Stimulated activated CD4-positive, alpha-beta T cell treated with anti-CD3 and anti-CD28 coated beads, Interleukin-1b, Interleukin-23, amount 100 ng/mL, for 1 hour (primary cell): Measurements from ENCODE around the gene IL26.
A peak's percentile ranks its signal among the peaks of the same experiment; 100 is the strongest.
"Not testable (repeated sequence)": the region's sequence is repeated elsewhere in the genome, so short reads cannot be mapped to it uniquely, and the experiment has no call there.

ENCODE experiments used
- DNase-seq, 2 donors: peaks; one replicate each; pipeline ENCODE4 v3.0.0-alpha.2; 2020; ENCODE audit warnings: low read depth in 2 of 2

IL26 gene

DNA sequence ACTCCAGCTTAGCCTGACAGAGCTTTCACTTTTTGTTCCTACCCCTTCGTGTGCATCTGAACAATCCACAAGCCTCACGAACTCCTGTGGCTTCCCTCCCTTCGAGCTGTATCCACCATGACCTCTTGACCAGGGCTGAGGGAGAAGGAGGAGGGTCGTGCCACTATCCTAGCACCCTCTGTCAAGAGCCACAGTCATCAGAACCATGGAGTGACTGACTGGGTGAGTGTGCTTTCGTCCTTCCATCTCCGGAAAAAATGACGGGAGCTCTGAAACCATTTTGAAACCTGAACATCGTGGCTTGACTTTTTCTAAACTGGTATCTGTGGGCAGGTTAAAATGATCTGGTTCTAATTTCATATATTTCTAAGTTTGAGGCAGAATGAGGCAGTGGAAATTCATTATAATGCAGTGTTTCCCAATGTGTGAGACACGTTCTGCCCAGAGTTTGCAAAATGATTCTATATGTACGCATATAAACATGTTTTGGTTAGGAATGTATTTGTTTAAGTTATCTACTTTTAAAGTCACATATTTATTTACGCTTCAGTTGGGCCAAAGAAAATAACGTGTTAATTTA is 27.0 kb downstream of the IL26 start:
- no peak for DNase-seq

DNA sequence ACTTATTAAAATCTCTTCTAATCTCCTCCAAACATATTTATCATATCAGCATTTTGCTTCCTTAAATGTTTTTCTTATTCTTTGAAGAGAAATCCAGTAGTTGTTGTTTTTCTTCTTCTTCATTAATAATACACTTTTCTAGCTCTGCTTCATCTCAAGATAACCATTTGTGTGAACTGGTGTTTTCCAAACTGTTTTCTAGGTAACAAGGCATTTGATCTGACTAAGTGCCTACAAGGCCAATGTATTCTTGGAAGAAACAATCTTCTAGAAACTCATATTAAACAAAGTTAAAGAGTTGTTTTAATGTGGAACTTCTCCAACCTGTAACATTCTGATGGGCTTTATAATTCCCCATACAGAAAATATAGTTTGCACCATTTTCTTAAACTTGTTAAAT is 35.3 kb downstream of the IL26 start:
- no peak for DNase-seq

DNA sequence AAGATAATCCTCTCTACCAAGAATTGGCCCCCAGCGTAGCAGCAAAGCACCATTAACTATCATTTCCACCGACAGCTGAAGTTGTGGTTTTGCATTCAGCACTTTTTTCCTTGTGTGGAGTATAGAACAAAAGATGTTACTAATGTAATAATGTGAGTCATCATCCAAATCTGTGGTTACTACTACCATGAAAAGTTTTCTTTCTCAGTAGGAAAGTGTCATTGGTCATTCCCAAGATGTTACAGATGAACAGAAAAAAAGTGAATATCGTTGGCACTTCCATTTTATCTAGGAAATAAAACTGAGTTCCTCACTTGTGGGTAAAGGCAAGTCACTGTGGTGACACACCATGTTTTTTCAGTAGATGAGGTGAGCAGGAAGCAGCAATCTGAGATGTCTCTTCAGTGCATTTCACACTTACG is 35.8 kb downstream of the IL26 start:
- DNase-seq = no peak

DNA sequence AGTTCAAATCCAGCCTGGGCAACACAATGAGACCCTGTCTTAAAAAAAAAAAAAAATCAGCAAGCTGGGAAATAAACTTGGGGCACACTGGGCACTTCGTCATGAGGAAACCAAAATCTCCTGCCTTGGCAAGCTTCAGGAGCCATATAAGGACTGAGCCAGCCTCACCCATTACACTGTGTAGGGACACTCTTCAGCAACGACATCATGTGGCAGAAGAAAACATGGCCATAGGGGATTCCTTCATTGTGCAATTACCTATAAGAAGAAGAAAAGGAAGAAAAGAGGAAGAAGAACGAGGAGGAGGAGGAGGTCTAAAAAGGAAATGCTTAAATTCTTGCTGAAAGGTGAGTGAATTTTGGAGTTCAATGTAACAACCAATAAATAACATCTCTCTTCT is 40.0 kb downstream of the IL26 start:
- DNase-seq = no peak

DNA sequence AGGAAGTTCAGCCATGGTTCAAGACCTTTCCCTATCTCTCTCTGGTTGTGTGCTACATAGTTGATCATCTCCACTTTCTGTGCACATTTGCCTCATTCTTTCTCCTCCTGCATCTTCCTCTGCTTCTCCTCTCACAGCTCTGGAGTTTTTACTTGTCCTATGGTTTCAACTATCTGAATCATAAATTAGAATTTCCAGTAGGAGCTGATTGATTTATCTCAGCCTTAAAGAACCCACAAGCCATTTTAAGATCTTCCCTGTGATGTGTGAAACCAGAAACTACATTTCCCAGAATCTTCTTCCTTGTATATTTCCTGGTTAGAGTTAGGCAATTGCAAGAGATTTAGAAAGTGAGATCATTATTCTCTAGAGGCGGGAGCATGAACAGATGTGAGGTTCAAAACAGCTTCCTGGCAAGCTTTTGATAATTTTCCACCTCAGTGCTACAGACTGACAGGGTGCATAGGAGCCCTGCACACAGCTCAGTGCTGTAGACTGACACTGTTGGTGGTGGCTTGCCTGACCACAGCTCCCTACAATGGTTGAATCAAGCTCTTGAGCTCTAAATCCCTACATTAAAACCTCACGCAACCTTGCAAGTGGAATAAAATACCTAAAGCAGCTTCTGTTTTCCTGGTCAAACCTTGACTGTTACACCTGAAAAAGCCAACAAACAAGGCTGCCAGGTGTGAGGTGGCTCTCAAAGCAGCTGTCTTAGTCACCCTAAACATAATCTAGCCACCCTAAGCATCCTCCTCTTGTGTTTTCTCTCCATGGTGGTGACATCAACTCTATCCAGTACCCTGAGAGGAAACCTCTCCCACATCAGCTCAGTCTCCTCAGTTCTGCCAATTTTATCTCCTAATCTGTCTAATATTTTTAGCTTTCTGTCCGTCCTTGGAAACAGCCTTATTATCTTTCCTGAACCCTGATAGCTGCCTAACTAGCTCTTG is 44.5 kb downstream of the IL26 start:
- no peak for DNase-seq

DNA sequence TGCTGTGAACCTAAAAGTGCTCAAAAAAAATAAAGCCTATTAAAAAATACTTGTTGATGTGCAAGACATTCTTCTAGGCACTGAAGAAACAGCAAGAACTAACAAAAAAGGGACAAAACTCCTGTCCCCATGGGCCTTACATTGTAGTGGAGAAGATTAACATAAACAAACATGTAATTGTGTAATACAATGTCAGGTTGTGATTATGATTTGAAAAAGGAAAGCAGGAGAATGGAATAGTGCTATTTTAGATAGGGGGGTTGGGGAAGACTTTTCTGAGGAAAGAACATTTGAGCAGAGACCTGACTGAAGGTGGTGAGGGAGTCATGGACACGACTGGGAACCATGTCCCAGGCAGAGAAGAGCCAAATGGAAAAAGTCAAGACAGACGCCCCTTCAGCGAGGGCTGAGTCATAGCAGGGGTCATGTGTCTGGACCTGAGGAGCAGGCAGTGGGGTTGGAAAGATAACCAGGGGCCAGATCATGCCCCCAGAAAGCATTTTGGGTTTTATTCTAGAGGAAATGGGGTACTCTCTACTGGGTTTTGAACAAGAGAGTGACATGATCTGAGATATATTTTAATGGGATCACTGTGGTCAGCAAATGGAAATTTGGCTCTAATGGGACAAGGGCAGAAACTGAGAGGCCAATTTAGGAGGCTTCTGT is 46.7 kb downstream of the IL26 start:
- DNase-seq = no peak

DNA sequence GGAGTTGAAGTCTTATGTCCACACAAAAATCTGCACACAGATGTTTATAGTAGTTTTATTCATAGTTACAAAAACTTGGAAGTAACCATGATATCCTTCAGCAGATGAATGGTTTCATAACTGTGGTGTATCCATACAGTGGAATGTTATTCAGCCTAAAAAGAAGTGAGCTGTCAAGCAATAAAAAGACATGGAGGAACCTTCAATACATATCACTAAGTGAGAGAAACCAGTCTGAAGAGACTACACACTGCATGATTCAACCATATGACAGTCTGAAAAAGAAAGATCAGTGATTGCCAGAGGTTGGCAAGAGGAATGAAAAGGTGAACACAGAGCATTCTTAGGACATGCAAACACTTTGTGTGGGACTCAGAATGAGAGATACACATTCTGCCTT is 47.4 kb downstream of the IL26 start:
- DNase-seq = no peak

DNA sequence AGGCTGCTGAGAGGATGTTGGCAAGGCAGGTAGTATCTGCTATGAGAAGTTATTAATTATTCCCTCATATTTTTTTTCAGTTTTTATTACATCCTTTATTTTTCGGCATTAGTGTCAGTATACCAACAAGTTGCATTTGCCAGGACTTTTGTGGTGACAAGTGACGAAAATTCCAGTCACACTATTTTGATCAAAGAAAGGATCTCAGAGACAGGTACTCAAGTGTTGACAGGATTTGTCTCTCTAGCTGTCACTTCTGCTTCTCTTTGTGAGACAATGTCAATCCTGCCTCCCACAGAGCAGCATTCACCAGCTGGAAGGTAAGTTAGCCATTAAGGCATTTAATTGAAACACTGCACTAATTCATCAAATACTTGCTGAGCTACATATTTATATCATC is 48.0 kb downstream of the IL26 start:
- DNase-seq = no peak

DNA sequence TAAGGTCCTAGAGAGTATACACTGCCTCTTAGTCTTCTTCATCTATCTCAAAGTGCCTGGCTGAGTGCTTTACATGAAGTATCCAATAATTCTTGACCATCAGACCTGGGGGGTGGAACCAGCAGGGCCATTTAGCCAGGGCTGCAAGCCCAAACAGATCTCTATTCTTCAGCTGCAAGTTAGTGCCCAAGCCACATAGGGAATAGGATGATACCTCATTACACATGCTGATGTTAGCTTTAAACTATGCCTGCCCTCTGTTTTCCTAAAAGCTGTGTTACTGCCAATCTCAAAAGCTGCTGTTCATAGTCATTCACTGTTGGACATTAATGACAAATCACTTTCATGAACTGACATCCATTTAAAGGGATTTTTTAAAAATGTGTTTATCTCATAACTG is 49.4 kb downstream of the IL26 start:
- DNase-seq = no peak

DNA sequence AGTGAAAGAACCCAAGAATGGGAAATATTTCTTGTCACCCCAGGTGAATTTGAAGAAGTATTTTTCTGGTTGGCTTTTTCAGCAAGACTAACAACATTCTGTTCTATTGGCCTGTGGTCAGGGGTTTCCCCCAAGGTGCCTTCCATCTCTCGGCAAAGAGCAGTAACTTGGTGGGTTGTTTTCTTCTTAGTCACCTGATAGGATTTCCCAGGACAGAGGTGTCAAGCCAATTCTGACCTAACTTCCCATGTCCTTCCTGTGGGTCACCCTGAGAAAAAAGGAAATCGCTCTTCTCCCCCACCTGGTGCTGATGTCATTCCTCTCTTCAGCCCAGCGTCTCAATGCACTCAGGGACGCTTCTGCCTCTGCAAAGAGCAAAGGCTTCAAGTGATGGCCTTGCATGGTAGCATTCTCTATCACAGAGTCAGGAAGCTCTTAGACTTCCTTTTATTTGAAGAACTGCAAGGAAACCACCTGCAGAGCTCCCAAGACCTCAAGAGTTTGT is 50.0 kb downstream of the IL26 start:
- DNase-seq = peak in 1 of 2 donors; percentile 21

DNA sequence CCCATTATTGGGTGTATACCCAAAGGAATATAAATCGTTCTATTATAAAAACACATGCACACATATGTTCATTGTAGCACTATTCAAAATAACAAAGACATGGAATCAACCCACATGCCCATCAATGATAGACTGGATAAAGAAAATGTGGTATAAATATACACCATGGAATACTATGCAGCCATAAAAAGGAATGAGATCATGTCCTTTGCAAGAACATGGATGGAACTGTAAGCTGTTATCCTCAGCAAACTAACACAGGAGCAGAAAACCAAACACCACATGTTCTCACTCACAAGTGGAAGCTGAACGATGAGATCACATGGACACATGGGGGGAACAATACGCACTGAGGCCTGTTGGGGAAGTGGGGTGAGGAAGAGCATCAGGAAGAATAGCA is 50.8 kb downstream of the IL26 start:
- not testable (repeated sequence) for DNase-seq

DNA sequence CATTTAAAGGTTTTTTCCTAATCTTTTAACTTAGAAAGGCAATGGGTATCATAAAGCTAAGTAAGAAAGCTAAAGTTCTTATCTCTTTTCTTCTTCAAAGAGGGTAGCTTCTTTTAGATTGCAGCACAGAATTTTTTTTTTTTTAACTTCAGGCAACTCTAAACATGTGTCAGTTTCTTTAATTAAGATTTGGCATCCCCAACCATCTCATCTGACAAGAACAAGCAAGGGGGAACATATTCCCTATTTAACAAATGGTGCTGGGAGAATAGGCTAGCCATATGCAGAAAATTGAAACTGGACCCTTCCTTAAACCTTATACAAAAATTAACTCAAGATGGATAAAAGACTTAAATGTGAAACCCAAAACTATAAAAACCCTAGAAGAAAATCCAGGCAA is 51.8 kb downstream of the IL26 start:
- no peak for DNase-seq

DNA sequence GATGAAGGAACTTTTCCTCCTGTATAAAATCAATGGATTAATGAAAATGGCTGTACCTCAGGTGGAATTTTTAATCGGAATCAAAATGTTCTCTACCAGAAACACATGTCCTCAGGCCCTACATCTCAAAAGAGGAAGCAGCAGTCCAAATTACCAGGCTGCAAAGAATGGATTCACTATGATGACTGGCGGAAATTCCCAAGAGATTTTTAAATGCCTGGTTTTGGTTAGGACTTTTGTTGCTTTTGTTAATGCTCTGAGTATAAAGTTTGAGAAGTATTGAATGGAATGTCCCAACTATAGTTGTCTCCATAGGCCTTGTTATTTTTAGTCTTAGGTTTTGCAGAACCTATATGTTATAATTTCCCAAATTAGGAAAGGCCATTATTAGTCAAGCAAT is 54.9 kb downstream of the IL26 start:
- DNase-seq = no peak

DNA sequence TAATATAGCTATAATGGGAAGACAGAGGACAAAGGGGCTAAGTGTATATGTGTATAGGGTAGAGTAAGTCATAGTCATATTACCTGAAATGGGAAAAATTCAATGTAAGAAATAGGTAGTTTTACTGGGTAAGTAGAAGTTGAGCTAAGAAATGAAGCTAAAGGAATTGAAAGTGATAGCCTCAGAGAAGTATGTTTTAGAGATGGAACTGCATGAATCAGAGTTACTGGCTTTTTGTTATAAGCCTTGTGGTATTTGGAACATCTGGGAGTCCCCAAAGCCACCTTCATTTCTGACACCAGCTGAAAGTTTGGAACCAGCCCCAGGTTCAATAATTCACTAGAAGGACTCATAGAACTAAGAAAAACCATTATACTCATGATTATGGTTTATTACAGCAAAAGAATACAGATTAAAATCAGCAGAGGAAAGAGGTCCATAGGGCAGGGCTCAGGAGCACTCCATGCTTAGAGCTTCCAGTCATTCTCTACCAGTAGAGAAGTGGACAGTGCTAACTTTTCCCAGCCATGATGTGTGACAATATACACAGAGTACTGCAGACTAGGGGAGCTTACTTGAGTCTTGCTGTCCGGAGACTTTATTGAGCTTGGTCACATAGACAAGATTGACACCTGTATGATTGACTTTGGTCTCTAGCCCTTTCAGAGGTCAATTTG is 56.3 kb downstream of the IL26 start:
- DNase-seq = no peak

DNA sequence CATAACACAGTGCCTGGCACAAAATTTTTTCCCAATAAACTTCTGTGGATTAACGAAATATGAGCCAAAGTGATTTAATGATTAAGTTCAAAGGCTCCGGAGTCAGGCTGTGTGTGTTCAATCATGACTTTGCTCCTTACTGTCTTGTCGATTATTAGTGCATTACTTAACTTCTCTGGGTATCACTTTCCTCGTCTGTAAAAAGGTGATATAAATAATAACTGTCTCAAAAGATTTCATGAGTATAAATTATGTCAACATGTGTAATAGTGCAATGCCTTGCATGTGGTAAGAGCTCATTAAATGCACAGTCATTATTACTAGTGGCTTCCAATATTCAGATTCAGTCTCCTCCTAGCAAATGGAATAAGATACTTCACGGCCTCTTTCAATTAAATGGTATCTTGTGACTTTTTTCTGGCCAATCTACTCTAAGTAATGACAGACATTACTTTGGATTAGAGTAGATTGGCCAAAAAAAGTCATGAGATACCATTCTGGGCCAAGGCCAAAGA is 59.2 kb downstream of the IL26 start:
- no peak for DNase-seq

DNA sequence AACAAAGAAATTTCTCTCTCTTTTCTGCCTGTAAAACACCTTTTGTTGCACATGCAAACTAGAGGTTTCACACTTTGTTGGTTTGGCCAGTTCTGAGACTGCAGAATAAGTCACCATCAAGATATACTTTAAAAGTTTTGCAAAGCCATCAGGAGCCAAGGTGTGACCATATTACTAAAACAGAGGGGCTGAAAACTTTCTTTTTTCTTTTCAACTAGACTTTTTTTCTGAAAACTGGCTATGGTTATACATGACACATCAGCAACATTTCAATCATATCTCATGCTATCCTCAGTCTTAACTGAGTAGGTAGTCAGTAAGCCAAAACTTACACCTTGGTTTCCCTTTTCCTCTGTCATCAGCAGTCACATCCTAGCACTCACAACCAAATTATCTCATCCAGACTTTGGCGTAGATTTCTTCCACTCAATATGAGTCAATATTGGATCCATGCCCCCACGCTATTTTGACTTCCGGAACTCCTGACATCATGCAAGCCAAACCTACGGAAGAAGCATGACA is 62.0 kb downstream of the IL26 start:
- DNase-seq = no peak

DNA sequence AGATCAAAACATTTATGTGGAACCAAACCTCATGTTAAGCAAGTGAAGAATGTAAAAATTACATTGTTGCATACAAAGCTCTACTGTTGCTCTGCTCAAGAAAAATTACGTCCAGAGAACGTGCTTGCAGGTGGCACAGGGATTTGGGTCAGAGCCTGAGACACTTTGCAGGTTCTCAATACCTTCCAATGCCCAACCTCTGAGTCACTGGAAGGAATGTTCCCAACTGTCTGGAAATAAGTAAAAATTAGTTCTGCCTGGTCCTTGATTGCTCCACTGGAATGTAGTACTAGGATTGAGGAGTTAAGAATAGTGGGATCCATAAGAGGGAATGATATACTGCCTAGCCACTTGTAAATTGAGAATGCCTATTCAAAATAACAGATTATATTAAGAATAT is 63.2 kb downstream of the IL26 start:
- no peak for DNase-seq

DNA sequence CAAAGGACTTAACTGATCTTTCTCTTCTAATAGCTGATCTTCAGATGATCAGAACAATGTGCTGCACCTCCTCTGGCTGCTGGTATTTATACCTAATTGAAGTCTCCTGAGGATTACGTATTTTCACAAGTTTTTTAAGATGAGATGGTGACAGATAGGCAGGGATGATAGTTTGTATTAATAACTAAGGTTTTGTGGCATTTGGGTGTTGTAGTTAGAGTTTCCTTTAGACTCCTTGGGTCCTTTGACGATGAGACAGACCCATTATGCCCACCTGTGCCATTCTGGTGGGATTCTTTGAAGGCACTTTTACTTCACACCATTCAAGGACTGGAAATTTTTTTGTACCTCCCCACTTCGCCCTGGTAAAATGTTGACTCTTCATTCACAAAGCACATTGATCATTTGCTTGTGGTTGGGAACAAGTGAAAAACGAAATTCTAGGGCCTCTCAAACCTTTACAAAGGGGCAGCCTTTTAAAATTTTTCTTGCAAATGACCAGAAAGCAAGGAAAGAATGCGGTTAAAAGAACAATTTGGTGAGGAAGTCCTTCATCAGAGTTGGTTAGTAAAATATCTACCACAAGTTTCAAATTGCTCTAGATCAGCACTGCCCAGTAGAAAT is 65.8 kb downstream of the IL26 start, which contains the start of gene IFNG:
Gene IFNG (minus strand): TSS at position 60 of the 624 bp plus-strand sequence. CDS start 125 bp downstream, outside the sequence.
- DNase-seq = no peak

DNA sequence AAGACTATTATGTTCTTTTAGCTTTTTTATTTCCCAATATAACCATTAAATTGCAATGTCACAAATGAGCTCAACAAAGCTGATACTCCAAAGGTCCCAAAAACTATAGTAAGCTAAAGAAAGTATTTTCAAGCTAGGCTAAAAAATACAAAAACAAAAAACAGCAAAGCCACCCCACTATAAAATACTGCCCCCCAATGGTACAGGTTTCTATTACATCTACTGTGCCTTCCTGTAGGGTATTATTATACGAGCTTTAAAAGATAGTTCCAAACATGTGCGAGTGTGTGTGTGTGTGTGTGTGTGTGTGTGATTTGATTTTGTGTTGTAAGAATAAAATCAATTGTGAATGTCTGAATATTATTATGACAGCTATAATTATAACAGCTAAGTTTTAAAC is 67.2 kb downstream of the IL26 start:
- DNase-seq = no peak

DNA sequence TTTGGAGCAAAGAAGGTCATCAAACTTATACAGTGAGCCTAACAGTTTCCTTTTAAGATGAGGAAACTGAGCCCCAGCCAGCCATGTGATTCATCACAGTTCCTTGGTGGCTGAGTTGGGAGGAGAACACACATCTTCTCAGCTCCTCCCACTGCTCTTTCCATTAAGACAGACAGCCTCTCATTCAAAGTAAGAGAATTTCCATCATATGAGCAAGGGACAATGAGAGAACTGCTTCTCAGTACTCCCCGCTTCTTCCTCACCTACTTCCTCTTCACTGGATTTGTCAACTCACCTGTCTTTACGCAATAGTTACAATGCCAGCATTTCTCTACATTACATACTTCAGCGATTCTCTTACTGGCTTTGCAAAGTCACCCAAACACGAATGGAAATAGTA is 68.2 kb downstream of the IL26 start:
- DNase-seq = no peak

DNA sequence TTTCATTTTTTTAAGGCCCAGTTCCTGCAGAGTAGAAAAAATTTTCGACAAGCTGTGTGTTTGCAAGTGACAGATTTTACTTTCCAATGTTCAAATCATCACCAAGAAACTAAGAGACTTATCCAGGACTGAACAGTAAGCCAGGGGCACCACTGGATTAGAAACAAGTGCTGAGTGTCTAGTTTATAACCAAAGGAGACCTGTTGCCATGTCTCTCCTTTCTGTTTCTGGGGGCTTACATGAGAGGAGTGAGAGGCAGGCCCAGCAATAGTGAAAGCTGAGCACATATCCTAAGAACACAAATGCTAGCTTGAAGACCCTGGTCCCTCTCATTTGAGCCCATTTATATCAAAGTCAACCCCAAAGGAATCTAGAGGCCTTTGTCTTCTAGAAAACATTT is 69.0 kb downstream of the IL26 start:
- DNase-seq = no peak
